Gastroesophageal sphincter (tissue), 3 donors: Measurements from ENCODE around the gene BCAS4.
A peak's percentile ranks its signal among the peaks of the same experiment; 100 is the strongest.

Source experiments
- CTCF ChIP-seq, 4 experiments: fragments of 200-600 bp in 2 of 4; fragments of 450-650 bp in 2 of 4; sonication (generic) in 1 of 4; IDR thresholded peaks; one replicate each; pipeline ENCODE4 v1.5.1; 2017 to 2019; ENCODE audit warnings: antibody characterized with exemption in 4 of 4, mild to moderate bottlenecking in 2 of 4, moderate library complexity in 2 of 4
- EP300 ChIP-seq: sonication (generic); formaldehyde crosslinking; IDR thresholded peaks from one replicate; pipeline ENCODE4 v1.6.1; 2017; ENCODE audit warnings: antibody characterized with exemption, mild to moderate bottlenecking
- POLR2A ChIP-seq, 2 donors: fragments of 450-650 bp; IDR thresholded peaks; one replicate each; pipeline ENCODE4 v1.6.1; 2017; ENCODE audit warnings: antibody characterized with exemption in 2 of 2, mild to moderate bottlenecking in 2 of 2, moderate library complexity in 1 of 2
- POLR2AphosphoS5 ChIP-seq: sonication (generic); formaldehyde crosslinking; IDR thresholded peaks from one replicate; pipeline ENCODE4 v1.6.1; 2017; ENCODE audit warnings: antibody characterized with exemption

GRCh38 chr20:50798650-50799049 lies 3.8 kb downstream of the BCAS4 start:
- TF ChIP-seq POLR2A (IDR thresholded peaks at IDR 0.05) (no peak), CTCF (IDR thresholded peaks at IDR 0.05) (no peak), POLR2AphosphoS5 (peak; percentile 50), EP300 (no peak)
